HG02973 (cell line): ENCODE measurements around the gene NTN3.

Experiments
- ATAC-seq: cut with Tn5 transposase; IDR thresholded peaks from one replicate; pipeline ENCODE4 v1.9.1; 2021; ENCODE audit warnings: moderate library complexity; ENCODE audit not compliant: unreplicated experiment

The NTN3 gene

DNA sequence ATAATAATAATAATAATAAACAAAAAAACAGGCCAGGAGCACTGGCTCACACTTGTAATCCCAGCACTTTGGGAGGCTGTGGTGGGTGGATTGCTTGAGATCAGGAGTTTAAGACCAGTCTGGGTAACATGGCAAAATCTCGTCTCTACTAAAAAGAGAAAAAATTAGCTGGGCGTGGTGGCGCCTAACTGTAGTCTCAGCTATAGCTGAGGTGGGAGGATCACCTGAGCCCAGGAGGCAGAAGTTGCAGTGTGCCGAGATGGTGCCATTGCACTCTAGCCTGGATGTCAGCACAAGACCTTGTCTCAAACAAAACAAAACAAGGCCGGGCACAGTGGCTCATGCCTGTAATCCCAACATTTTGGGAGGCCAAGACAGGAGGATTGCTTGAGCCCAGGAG, 23.9 kb downstream of the NTN3 start:
- no peak for ATAC-seq

DNA sequence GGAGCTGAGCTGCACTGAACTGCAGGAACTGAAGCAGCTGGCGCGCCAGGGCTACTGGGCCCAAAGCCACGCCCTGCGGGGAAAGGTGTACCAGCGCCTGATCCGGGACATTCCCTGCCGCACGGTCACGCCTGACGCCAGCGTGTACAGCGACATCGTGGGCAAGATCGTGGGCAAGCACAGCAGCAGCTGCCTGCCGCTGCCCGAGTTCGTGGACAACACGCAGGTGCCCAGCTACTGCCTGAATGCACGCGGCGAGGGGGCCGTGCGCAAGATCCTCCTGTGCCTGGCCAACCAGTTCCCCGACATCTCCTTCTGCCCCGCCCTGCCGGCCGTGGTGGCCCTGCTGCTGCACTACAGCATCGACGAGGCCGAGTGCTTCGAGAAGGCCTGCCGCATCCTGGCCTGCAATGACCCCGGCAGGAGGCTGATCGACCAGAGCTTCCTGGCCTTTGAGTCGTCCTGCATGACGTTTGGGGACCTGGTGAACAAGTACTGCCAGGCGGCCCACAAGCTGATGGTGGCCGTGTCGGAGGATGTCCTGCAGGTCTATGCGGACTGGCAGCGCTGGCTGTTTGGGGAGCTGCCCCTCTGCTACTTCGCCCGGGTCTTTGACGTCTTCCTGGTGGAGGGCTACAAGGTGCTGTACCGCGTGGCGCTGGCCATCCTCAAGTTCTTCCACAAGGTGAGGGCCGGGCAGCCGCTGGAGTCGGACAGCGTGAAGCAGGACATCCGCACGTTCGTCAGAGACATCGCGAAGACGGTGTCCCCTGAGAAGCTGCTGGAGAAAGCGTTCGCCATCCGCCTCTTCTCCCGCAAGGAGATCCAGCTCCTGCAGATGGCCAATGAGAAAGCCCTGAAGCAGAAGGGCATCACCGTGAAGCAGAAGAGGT, 25.4 kb downstream of the NTN3 start:
- no peak for ATAC-seq

DNA sequence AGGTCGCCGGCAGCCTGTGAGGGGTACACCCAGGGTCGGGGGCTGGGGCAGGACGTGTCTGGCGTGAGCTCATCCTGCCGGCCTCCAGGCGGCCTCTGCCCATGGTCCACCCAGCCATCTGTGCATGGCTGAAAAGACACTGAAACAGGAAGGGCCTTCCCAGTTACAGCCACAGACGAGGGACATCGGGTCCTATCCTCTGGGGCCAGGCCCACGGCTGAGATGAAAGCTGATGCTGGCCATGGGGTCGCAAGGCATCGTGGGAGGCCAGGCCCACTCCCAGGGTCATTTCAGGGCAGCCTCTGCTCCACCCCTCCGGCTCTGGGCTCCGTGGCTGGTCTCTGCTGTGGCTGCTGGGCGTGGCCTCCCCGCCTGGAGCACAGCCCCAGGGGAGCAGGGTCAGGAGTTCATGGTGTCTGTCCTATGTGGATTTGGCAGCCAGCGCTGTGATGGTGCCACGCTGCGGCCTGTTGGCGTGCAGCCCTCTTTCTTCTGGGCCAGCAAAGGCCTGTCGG, 26.1 kb downstream of the NTN3 start:
- ATAC-seq = no peak

DNA sequence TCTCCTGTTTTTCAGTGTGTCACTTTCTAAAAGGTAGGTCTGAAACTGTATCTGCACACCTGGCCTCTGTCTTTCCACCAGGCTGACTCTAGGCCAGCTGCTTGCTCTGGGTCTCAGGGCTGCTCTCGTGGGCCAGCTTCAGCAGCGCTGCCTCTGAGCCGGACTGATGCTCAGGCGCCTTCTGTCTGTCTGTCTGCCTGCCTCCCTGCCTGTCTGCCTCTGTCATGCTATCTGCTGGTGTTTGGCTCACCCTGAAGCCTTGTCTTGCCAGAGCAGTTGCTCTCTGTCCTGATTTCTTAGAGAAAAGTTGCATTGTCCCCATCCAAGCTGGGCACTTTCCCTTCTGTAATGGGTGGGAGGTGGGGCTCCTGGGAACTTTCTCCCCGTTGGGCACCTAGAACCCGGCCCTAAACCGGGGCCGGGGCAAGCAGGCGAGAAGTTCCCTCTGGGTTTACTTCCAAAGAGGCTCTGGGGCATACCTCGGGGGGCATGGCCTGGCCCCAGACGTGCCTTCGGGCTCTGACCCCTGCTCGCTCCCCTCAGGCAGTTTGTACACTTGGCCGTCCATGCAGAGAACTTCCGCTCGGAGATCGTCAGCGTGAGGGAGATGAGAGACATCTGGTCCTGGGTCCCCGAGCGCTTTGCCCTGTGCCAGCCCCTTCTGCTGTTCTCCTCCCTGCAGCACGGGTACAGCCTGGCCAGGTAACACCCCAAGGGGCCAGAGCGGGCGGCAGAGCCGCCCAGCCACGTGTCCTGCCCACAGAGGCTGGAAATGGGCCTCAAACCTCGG, 26.8 kb downstream of the NTN3 start:
- ATAC-seq = no peak

DNA sequence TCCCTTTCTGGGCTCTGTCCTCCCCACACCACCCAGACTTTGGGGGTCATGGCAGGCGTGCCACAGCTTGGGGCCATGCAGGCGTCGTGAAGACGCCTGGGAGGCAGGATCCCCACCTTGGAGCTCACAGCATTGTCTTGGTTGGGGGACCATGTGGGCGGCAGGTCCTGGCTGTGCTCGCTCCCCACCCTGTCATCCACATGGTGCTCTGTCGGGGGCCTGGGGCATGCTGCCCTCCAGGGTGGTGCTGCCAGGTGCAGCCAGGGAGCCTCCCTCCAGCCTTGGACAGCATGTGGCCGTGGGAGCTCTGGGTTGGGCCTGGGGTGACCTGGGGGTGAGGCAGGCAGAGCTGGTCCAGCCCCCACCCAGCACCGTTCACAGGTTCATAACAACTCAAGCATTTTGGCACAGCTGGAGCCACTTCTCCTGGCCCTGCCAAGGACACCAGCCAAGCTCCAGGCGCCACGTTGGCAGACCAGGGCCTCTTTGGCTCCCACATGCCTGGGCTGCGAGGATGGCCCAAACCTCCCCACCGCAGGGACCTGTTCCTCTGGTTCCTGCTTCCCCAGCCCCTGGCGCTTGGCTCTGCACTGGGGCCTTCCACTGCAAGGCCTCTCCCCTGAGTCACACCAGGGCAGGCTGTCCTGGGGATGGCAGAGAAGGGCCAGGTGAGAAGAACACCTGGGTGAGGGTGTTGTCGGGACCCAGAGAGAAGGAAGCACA, 27.6 kb downstream of the NTN3 start:
- ATAC-seq = no peak

DNA sequence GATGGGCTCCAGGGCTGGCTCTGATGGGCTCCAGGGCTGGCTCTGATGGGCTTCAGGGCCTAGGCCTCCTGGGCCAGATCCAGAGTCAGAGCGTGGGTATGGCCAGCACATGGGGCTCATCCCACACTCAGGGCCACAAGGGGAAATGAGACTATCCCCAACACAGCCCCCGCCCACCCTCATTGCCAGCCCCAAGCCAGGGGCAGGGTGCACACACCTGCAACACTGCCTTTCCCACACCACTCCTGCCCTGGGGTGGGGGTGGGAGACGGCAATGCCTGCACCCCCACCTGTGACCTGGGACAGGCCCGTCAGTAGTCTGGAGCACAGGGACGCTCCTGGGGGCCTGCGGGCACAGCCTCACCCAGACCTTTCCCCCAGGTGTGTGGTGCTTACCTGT, 28.4 kb downstream of the NTN3 start:
- ATAC-seq = no peak

DNA sequence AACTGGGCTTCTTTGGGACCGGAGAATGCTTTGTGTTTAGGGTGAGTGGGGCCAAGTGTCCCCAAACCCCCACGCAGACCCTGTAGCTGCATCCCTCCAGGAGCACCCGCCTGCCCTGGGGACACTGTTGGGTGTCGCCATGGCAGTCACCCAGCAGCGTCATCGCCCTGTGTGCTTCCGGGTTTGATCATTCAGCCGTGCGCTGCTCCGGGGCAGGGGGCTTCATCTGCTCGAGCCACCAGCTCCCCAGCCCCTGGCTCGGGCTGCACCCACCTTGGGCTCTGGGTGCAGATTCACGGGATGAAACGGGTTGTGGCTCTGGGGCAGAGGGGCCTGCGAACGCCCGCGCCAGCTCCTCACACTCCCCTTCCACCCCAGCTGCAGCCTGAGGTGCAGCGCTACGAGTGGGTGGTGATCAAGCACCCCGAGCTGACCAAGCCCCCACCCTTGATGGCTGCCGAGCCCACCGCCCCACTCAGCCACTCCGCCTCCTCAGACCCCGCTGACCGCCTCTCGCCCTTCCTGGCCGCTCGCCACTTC, 28.9 kb downstream of the NTN3 start:
- no peak for ATAC-seq

DNA sequence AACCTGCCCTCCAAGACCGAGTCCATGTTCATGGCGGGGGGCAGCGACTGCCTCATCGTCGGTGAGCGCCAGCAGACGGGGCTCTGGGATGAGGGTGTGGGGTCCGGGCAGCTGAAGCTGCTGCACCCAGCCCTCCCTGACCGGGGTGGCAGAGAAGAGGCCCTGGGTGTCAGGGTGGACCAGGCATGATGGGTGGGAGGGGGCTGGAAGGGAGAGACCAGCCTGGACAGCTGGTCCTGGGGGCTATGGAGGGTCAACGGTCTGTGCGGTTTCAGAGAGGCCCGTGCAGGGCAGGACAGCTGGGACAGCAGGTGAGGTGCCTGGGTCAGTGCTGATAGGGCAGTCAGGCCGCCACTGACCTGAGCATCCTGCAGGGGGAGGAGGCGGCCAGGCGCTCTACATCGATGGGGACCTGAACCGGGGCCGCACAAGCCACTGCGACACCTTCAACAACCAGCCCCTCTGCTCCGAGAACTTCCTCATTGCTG, 29.4 kb downstream of the NTN3 start:
- no peak for ATAC-seq

DNA sequence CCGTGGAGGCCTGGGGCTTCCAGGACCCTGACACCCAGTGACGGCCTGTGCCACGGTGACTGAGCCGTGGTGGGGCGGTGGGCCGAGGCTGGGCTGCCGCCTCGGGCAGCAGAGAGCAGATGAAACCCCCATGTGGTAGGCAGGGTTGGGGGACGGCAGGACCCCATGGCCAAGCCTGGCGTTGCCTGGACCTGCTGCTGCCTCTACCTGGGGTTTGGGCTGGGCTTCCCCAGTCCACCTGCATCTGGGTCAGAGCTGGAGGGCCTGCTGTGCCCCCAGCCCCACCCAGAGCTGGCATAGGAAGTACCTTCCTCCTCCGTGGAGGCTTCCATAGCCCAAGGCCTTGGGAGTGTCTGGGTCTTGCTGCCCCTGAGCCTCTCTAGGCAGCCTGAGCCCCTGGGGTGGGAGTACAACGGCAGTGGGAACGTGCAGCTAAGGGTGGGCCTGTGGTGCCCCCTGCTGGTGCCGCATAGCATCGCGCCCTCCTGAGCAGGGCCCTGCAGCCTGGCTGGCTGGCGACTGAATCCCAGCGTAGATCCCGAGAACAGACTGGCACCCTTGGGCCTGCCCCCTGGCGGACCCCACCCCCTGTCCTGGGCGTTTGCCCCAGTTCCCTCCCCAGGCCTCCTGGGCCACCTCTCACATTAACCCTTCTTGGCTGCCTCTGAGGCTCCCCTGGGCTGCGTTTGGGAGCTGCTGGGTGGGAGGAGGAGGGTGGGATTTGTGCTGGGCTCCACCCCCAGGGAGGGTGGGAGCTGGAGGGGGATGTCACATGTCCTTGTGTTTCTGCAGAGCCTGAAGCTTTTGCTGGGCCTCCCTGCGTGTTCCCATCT, 30.0 kb downstream of the NTN3 start:
- ATAC-seq = no peak

DNA sequence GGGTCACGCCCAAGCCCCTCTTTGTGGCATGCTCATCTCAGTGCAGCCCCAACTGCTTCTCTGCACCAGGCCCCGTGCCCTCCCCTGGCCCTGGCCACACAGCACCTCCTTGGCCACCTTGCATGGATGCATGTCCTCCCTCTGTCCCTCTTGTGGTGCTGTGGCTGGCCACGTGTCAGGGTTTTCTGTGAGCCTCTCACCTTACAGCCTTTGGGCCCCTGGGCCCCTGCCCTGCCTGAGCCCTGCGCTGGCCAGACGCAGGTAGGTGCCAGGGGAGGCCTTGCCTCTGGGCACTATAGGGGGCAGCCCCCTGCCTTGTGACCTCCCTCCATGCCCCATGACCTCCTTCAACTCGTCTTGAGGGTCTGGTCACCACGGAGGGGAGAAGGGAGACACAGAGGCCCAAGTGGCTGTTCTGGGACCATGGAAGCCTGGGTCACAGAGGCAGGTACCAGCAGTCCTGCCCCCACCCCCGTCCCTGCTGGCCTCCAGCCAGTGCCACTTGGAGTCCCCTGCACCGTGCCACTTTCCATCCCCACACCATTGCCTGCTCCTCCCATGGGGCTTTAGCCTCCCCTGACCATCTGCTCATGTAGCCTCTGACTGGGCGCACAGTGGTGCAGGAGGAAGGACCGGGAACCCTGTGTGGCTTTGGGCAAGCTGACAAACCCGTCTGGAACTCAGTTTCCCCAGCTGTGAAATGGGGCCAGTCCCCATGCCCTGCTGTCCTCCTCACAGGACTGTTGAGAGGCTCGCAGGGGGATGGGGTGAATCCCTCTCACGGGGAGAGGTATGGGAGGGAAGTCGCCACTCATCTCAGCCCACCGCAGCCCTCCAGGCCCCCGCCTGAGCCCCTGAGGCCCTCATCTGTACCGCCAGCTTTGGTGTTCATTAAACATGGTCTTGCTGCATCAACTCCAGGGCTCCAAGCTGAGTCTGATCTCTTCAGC, 31.1 kb downstream of the NTN3 start:
- ATAC-seq = no peak

DNA sequence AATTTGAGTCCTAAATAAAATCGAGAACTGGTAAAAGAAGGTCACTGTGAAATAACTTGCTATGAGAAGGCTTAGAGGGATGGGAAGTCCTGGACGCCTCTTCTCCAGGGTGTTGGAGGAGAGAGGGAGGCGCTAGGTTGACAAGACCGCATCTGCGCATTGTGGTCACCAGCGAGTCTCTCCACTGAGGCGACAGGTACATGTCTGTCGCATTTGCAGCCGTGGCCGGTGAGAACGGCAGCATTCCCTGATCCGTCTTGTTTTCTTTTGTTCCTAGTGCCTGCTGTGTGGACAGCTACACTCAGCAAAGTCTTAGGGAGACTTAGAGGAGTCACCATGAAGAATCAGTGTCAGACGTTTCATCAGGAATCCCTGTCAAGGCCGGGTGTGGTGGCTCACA, 34.6 kb downstream of the NTN3 start:
- no peak for ATAC-seq

DNA sequence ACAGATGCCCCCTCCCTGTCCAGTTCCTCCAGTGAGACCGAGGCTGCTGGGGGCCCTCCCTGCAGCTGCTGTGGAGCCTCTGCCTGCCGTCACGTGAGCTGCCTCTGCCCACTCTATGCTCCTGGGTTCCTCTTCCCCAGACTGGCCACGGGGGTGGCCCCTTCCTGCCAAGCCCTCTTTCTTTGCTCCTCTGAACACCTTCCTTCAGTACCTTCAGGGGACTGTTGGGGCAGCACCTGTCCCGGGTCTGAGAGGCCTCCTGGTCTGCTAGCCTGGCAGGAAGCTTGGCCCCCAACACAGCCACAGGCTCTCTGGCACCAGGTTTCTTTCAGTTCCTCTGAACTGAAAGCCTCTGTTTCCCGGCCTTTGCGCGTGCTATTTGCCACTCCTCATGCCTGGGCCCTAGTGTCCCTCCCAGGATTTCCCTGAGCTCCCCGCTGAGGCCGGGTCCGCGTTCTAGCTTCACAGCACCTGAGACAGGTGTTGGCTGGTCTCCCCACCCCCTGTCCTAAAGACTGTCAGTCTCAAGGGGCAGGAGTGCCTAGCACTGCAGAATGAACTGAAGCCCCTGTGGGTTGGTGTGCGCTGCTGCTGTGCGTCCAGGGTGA, 36.1 kb downstream of the NTN3 start:
- no peak for ATAC-seq

DNA sequence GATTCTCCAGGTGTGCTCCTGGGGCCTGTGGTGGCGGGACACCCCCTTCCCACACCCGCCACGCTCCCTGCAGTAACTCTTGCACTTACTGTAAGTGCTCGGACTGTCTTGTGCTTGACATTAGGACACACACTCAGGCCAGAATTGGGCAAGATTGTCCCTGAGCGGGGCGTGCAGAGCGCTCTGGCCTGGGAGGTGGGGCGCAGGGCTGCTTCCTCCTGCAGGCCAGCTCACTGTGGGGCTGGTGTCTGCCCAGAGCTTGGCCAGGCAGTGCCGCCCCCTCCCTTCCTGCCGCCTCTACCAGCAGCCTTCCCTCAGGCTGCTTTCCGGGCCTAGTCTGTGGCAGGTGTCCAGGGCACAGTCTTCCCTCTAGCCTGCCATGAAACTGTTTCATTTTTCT, 36.6 kb downstream of the NTN3 start:
- ATAC-seq = no peak

DNA sequence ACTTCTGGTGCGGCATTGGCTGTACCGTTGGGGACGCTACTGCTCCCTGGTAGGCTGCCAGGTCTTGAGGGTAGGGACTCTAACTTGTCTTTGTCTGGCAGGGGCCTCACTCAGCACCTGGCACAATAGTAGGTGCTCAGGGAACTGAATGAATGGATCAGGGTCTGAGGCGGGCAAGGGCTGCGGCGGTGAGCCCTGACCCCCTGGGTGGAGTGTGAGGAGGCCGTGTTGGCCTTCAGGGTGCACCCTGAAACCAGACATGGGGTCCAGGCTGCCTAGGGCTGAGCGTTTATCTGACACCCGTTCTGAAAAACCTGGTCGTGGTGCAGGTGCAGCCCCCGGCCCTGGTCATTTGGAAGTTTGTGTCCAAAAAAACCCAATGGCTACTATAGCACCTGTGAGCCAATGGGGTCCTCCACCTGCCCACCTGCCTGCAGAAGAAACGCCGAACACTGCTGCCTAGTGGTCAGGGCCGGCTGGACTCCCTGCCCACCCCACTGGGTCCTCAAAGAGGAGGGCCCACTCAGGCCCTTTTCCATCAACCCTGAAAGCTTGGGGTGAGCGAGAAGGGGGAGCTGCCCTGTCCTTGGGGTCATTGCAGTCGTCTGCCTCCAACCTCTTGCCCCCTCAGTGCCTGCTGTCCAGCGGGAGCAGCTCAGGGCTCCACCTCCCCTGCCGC, 37.8 kb downstream of the NTN3 start:
- no peak for ATAC-seq

DNA sequence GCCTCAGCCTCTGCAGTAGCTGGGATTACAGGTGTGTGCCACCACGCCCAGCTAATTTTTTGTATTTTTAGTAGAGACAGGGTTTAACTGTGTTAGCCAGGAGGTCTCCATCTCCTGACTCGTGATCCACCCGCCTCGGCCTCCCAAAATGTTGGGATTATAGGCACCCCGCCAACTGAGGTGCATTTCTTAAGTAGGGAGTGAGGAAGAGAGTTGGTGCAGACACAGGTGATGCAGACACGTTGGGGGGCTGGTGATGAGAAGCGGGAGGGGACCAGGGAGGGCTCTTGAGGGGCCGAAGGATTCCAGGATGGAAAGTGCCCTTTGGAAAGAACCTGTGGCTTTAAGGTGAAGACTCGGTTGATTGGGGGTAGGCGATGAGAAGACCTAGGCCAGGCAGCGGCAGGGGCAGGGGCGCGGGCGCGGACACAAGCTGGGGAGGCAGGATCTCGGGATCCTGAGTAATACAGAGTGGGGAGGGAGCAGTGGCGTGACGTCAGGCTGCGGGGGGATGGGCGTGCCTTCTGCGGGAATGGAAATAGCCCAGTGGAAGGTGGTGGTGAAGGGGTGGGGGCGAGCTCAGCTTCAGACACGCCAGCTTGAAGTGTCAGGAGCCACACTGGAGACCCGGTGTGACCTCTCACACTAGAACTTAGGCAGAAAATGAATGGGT, 40.2 kb downstream of the NTN3 start:
- ATAC-seq = no peak

DNA sequence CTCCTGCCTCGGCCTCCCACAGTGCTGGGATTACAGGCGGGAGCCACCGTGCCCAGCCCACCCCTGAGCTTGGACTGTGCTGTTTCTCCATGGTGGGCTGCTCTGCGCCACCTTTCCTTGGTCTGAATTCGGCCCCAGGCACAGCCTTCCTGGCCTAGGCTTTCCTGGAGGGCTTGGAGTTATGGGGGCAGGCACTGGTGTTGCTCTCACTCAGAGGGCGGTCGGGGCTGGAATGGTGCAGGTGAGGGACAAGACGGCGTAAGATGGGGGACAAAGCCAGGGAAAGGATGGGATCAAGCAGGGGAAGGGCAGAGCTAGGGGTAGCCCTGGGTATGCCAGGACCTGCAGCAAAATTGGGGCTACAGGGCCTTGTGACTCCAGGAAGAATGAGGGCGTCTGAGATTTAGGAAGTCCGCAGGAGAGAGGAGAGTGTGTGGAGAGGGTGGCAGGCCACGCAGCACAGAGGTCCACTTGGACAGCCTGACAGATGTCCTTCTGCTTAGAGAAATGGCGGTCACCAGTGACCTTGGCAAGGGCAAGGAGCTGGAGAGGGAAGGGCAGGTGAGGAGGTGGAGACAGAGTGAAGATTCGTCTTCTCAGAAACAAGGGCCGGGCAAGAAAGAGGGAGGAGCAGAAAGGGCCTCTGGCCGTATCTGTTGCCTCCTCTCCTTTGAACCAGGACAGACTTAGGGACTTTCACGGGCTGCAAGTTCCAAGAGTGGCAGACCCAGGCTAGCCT, 41.1 kb downstream of the NTN3 start:
- no peak for ATAC-seq
